GM04503 (cell line): ENCODE results near the gene DEFB114.
"Not testable (repeated sequence)": the region's sequence is repeated elsewhere in the genome, so short reads cannot be mapped to it uniquely, and the experiment has no call there.

Experiments
- DNase-seq: peaks from one replicate; pipeline ENCODE4 v3.0.0-alpha.2; 2012; ENCODE audit warnings: low read depth

DEFB114 gene

GRCh38 chr6:49964064-49964463 lies at the start of gene DEFB114:
DEFB114 (minus strand) TSS chr6:49964164; CDS start chr6:49964105, 59 bp downstream.
- DNase-seq: no peak

- DNase-seq: peak; percentile 28
Measured at GRCh38 chr6:50007819-50008218, 43.9 kb upstream of the DEFB114 start.

GRCh38 chr6:50003139-50003538 lies 39.2 kb upstream of the DEFB114 start:
- DNase-seq: no peak

GRCh38 chr6:49995278-49995677 lies 31.3 kb upstream of the DEFB114 start:
- no peak for DNase-seq

- DNase-seq: no peak
Measured at GRCh38 chr6:49988900-49989299, 24.9 kb upstream of the DEFB114 start.

GRCh38 chr6:49987749-49988148 lies 23.8 kb upstream of the DEFB114 start:
- DNase-seq: no peak

GRCh38 chr6:49986551-49986950 lies 22.6 kb upstream of the DEFB114 start:
- DNase-seq: no peak

GRCh38 chr6:49982046-49982445 lies 18.1 kb upstream of the DEFB114 start:
- no peak for DNase-seq

- DNase-seq: peak; percentile 16
Measured at GRCh38 chr6:49980898-49981297, 16.9 kb upstream of the DEFB114 start.

- no peak for DNase-seq
Measured at GRCh38 chr6:49979584-49979983, 15.6 kb upstream of the DEFB114 start.

- DNase-seq: no peak
Measured at GRCh38 chr6:49978332-49979226, 14.6 kb upstream of the DEFB114 start.

- DNase-seq: no peak
Measured at GRCh38 chr6:49969605-49970004, 5.6 kb upstream of the DEFB114 start, which contains the start of gene DEFB113. DEFB113 (minus strand) TSS chr6:49969625; CDS start chr6:49969625, 0 bp downstream.

GRCh38 chr6:49966823-49967222 lies 2.9 kb upstream of the DEFB114 start:
- DNase-seq: no peak

GRCh38 chr6:49966334-49966733 lies 2.4 kb upstream of the DEFB114 start:
- DNase-seq: no peak

- no peak for DNase-seq
Measured at GRCh38 chr6:49958180-49958579, 5.8 kb downstream of the DEFB114 start.

GRCh38 chr6:49955847-49956246 lies 8.1 kb downstream of the DEFB114 start:
- DNase-seq: no peak

- no peak for DNase-seq
Measured at GRCh38 chr6:49951926-49952325, 12.0 kb downstream of the DEFB114 start.

- DNase-seq: no peak
Measured at GRCh38 chr6:49950415-49950751, 13.6 kb downstream of the DEFB114 start.

GRCh38 chr6:49949062-49949461 lies 14.9 kb downstream of the DEFB114 start:
- no peak for DNase-seq

- no peak for DNase-seq
Measured at GRCh38 chr6:49946835-49947234, 17.1 kb downstream of the DEFB114 start.

GRCh38 chr6:49944068-49944467 lies 19.9 kb downstream of the DEFB114 start:
- DNase-seq: not testable (repeated sequence)

GRCh38 chr6:49939993-49940498 lies 23.9 kb downstream of the DEFB114 start:
- DNase-seq: no peak

- DNase-seq: no peak
Measured at GRCh38 chr6:49937811-49938210, 26.2 kb downstream of the DEFB114 start.

- no peak for DNase-seq
Measured at GRCh38 chr6:49937017-49937416, 26.9 kb downstream of the DEFB114 start.
